Mucosa of descending colon (tissue), 3 donors: ENCODE measurements around the gene LRRC4. TPM values are rescaled to one million over a fixed set of nuclear protein-coding genes. Genes with fewer than 3 reads are reported as not detected.
A peak's percentile ranks its signal among the peaks of the same experiment; 100 is the strongest.

Experiments
- ATAC-seq: fragments of 200-7000 bp; cut with Tn5 transposase; one replicate; pipeline ENCODE4 v1.9.1; 2020; ENCODE audit warnings: mild to moderate bottlenecking, moderate library complexity
- DNase-seq, 3 donors: peaks; one replicate each; pipeline ENCODE4 v3.0.0-alpha.2; 2020
- H3K36me3 ChIP-seq: fragments of 200-600 bp; one replicate; pipeline ENCODE4 v1.8.0; 2021; ENCODE audit warnings: low read depth, mild to moderate bottlenecking
- H3K4me1 ChIP-seq: fragments of 200-600 bp; one replicate; pipeline ENCODE4 v1.8.0; 2021; ENCODE audit warnings: low read depth, mild to moderate bottlenecking
- H3K4me3 ChIP-seq: fragments of 200-600 bp; one replicate; pipeline ENCODE4 v1.8.0; 2021; ENCODE audit warnings: mild to moderate bottlenecking
- H3K9me3 ChIP-seq: fragments of 200-600 bp; one replicate; pipeline ENCODE4 v1.8.0; 2021; ENCODE audit warnings: mild to moderate bottlenecking
- intact Hi-C, 2 donors: fragments of 100-400 bp; cut with DNase I in 1 of 2; cut with micrococcal nuclease in 1 of 2; formaldehyde crosslinking; loops; one replicate each; pipeline versions ENCODE4 v1.11.0 to v1.11.1; 2022; cut with DNase I, micrococcal nuclease
- total RNA-seq, 3 donors: library from RNA; stranded (reverse); fragmentation: NEBNext Ultra II Directional in 2 of 3; extraction: Animal tissue kit (Norgen Biotek cat#: 25700) in 2 of 3; gene quantifications; one replicate each; pipeline versions ENCODE4 v1.2.1 to v1.2.4, GENCODE V29; 2021 to 2023
- TF ChIP-seq, protein P1 (sequence below): fragments of 200-600 bp; IDR thresholded peaks from one replicate; pipeline ENCODE4 v1.8.0; 2022; ENCODE audit warnings: antibody characterized with exemption, mild to moderate bottlenecking
- donor health status: DM: no; HTN: no; CAD: no; lungs with moderate emphysema.
- donor health status: DM: no; HTN: no; CAD: no.
- donor health status: DM: no; HTN: yes; CAD: no.

Gene LRRC4
- total RNA-seq, 3 donors from 2014 or later = 0.26 to 7.6 (median 1.1) TPM

DNA sequence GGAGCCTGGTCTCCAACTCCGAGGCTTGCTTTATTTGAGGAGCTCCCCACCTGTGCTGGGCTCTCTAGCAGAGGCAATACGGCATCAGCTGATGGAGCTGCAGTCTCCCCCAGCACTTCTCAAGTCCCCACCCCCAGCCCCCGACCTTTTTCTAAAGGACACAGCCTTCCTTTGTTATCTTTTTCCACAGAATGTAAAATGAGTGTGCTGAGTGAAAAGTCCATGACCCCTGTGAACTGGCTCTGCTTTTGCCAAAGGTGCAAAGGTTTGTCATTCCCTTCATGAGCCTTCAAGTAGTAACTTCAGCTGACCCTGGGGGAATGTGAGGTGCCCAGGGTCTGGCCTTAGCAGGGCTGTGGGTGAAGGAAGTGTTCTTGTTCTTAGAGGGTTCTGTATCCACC is 25.5 kb downstream of the LRRC4 start:
- Histone ChIP-seq H3K4me1 (no peaks in the 10 kb centered on the region), H3K4me3 (no peak overlapping the region), H3K9me3 (no peaks in the 10 kb centered on the region), H3K36me3 (no peaks in the 10 kb centered on the region)
- DNase-seq = no peak
- TF ChIP-seq, protein P1, sequence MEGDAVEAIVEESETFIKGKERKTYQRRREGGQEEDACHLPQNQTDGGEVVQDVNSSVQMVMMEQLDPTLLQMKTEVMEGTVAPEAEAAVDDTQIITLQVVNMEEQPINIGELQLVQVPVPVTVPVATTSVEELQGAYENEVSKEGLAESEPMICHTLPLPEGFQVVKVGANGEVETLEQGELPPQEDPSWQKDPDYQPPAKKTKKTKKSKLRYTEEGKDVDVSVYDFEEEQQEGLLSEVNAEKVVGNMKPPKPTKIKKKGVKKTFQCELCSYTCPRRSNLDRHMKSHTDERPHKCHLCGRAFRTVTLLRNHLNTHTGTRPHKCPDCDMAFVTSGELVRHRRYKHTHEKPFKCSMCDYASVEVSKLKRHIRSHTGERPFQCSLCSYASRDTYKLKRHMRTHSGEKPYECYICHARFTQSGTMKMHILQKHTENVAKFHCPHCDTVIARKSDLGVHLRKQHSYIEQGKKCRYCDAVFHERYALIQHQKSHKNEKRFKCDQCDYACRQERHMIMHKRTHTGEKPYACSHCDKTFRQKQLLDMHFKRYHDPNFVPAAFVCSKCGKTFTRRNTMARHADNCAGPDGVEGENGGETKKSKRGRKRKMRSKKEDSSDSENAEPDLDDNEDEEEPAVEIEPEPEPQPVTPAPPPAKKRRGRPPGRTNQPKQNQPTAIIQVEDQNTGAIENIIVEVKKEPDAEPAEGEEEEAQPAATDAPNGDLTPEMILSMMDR = no peak
- intact Hi-C loops = no loop called here
- no peak for ATAC-seq

DNA sequence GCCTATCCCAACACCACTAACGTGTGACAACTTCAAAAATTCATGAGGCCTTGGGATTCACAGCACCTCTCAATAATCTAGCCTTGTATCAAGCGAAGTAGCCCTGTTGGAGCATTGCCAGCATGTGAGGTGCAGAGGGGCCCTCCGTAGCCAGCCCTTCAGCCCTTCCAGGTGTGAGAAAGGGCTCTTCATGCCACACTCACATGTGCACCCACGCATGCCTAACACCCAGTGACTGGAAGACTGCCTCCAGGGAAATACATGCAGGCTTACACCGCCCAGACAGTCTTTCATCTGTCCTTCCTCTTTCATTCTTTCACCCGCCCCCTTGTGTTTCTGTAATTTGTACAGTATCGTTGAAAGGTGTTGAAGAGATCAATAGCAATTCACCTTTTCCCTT is 26.1 kb downstream of the LRRC4 start:
- no peak overlapping the region for H3K4me3 ChIP-seq
- intact Hi-C loops = no loop called here
- DNase-seq (no peak), ATAC-seq (no peak)
- H3K36me3 ChIP-seq = no peaks in the 10 kb centered on the region
- TF ChIP-seq, protein P1 = no peak
- no peaks in the 10 kb centered on the region for H3K4me1 ChIP-seq
- H3K9me3 ChIP-seq = no peaks in the 10 kb centered on the region

DNA sequence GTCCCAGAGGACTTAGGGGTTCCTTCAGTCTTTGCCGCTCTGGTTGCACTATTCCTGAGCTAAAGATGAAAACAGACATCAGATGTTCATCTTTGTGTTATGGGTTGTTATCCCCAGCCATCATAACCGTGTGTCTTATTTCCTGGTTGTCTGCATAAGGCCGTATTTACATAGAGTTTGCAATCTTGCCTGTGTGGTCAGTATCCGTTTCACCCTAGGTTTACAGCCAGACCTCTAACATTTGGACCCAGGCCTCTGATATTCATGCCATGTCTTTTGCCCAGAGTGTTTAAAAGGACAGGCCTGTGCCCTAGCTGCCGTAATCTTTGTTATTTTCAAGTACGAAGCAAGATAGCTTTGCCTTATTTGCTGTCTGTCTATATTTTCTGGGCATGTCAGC is 26.6 kb downstream of the LRRC4 start:
- intact Hi-C loops = no loop called here
- H3K4me3 ChIP-seq = no peak overlapping the region
- DNase-seq (no peak), ATAC-seq (no peak)
- no peaks in the 10 kb centered on the region for H3K4me1 ChIP-seq
- no peaks in the 10 kb centered on the region for H3K36me3 ChIP-seq
- no peaks in the 10 kb centered on the region for H3K9me3 ChIP-seq
- TF ChIP-seq, protein P1 = no peak

DNA sequence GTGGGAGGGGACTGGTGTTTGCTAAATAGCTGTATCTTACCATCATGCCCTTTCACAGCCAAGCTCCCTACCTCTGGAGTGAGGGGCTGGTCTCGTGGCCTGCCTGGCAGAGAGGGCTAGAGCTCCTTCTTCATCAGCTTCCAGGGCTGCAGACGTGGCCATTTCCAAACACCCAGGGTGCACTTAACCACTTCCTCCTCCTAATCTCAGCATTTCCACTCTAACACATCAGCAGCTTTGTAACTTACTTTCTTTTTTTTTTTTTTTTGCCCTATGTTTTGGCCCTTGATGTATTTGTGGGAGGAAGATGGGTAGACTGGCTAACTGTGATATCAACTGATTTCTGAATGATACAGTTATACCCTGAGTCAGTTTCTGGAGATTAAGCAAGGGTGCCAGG is 27.4 kb downstream of the LRRC4 start:
- Histone ChIP-seq H3K4me1 (no peaks in the 10 kb centered on the region), H3K36me3 (no peaks in the 10 kb centered on the region), H3K4me3 (no peak overlapping the region), H3K9me3 (no peaks in the 10 kb centered on the region)
- ATAC-seq (no peak), DNase-seq (no peak)
- intact Hi-C loops = no loop called here
- TF ChIP-seq, protein P1 = no peak

DNA sequence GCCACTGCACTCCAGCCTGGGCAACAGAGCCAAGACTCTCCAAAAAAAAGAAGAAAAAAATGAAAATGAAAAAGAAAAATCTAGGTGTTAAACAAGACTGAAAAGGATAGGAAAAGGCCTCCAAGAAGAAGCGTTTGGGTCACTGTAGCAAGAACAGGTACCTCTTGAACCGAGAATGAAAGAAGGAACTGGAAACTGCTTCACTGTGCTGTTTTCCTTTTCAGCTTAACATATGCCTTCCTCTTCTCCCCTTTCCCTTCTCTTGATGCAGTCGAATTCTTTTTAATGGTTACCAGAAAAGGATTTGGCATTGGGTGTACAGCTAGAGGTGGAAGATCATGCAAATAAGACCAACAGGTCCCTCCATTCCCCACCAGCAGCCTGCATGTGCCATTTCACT is 28.1 kb downstream of the LRRC4 start:
- ATAC-seq (no peak), DNase-seq (no peak)
- no peaks in the 10 kb centered on the region for H3K4me1 ChIP-seq
- H3K9me3 ChIP-seq = no peaks in the 10 kb centered on the region
- H3K4me3 ChIP-seq = no peak overlapping the region
- intact Hi-C loops = no loop called here
- TF ChIP-seq, protein P1 = no peak
- no peaks in the 10 kb centered on the region for H3K36me3 ChIP-seq

DNA sequence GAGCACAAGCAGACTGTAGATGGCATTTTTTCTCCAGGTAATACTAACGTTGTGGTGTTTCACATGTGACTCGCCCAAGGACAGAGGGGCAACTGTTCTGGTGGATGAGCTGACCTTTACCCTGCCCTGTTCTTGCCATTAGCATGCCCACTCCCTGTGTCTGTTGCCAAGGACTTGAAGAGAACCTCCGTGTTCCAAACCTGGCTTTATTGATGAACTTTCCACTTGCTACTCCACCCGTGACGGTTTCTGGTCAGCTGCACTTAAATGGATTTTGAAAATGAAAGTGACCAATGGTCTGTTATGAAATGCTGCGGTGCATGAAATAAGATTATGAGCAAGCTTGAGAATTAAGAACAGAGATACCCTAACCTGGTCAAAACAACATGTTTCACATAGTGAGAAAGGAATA is 30.4 kb downstream of the LRRC4 start:
- TF ChIP-seq, protein P1 = no peak
- ATAC-seq (peak; percentile 69), DNase-seq (peak in 1 of 3 donors; percentile 10)
- Histone ChIP-seq H3K4me3 (no peak overlapping the region), H3K4me1 (no peaks in the 10 kb centered on the region), H3K36me3 (no peaks in the 10 kb centered on the region), H3K9me3 (no peaks in the 10 kb centered on the region)
- intact Hi-C loops = no loop called here
